NB4 (cell line): ENCODE data around the gene TADA2A.

ENCODE experiments used
- POLR2A ChIP-seq: IDR thresholded peaks from 2 replicates; pipeline ENCODE4 v1.6.1; 2011; ENCODE audit warnings: mild to moderate bottlenecking; ENCODE audit not compliant: insufficient read length; ENCODE audit errors: extremely low read depth
- TF ChIP-seq, protein P1 (sequence below): IDR thresholded peaks from one replicate; pipeline ENCODE4 v1.5.1; 2012; ENCODE audit warnings: low read depth, low read length
- TF ChIP-seq, protein P2 (sequence below): IDR thresholded peaks from 2 replicates; pipeline ENCODE4 v1.6.1; 2011; ENCODE audit warnings: low read depth, low read length

DNA sequence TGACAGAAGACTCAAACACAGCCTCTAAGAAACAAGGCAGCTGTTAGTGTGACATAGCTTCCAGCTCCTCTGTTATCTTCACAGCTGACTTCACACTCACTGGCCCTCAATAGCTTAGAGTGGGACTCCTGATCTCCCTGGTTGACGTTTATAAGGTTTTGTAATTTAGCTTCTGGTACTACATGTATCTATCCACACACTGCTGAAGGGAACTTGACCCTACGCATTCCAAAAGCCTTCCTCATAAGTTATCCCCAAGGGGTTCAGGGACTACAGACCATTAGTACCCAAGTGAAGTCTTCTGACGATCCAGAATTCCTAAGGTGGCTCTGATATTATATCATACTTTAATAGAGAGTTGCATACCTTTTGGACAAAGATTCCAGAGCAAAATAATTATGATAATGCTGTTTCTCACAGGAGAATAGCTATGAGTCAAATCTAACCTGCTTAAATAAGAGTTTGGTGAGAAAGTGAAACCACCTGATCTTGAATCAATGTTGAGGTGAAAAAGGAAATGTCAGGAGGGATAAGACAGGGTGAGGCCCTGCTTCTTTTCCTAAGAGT, 14.6 kb upstream of the TADA2A start:
- TF ChIP-seq POLR2A, result no peak
- TF ChIP-seq, protein P1, sequence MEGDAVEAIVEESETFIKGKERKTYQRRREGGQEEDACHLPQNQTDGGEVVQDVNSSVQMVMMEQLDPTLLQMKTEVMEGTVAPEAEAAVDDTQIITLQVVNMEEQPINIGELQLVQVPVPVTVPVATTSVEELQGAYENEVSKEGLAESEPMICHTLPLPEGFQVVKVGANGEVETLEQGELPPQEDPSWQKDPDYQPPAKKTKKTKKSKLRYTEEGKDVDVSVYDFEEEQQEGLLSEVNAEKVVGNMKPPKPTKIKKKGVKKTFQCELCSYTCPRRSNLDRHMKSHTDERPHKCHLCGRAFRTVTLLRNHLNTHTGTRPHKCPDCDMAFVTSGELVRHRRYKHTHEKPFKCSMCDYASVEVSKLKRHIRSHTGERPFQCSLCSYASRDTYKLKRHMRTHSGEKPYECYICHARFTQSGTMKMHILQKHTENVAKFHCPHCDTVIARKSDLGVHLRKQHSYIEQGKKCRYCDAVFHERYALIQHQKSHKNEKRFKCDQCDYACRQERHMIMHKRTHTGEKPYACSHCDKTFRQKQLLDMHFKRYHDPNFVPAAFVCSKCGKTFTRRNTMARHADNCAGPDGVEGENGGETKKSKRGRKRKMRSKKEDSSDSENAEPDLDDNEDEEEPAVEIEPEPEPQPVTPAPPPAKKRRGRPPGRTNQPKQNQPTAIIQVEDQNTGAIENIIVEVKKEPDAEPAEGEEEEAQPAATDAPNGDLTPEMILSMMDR, result no peak
- TF ChIP-seq, protein P2, sequence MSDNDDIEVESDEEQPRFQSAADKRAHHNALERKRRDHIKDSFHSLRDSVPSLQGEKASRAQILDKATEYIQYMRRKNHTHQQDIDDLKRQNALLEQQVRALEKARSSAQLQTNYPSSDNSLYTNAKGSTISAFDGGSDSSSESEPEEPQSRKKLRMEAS, result no peak
